Nephron progenitor cell (in vitro differentiated cells): ENCODE results near the gene RBM19.
A peak's percentile ranks its signal among the peaks of the same experiment; 100 is the strongest.

ENCODE experiments used
- DNase-seq: peaks from one replicate; pipeline ENCODE4 v3.0.0; 2021
- H3K27ac Mint-ChIP-seq: 2 replicates; pipeline ENCODE4 v1.8.0; 2021; ENCODE audit warnings: mild to moderate bottlenecking, moderate library complexity, mixed read lengths
- H3K27me3 Mint-ChIP-seq: 2 replicates; pipeline ENCODE4 v1.8.0; 2021; ENCODE audit warnings: mild to moderate bottlenecking, low read depth, mixed read lengths; ENCODE audit not compliant: poor library complexity
- H3K36me3 Mint-ChIP-seq: 2 replicates; pipeline ENCODE4 v1.8.0; 2021; ENCODE audit warnings: low read depth, mixed read lengths
- H3K4me1 Mint-ChIP-seq: 2 replicates; pipeline ENCODE4 v1.8.0; 2021; ENCODE audit warnings: mixed read lengths
- H3K4me3 Mint-ChIP-seq: 2 replicates; pipeline ENCODE4 v1.8.0; 2021; ENCODE audit warnings: mild to moderate bottlenecking, moderate library complexity, mixed read lengths
- H3K9me3 Mint-ChIP-seq: 2 replicates; pipeline ENCODE4 v1.8.0; 2021; ENCODE audit warnings: mild to moderate bottlenecking, moderate library complexity, mixed read lengths
- TF ChIP-seq, protein P1 (sequence below): fragments of 200-600 bp; sonication (generic); IDR thresholded peaks from 2 replicates; pipeline ENCODE4 v1.5.0; 2021; ENCODE audit warnings: antibody characterized with exemption

Gene RBM19

DNA sequence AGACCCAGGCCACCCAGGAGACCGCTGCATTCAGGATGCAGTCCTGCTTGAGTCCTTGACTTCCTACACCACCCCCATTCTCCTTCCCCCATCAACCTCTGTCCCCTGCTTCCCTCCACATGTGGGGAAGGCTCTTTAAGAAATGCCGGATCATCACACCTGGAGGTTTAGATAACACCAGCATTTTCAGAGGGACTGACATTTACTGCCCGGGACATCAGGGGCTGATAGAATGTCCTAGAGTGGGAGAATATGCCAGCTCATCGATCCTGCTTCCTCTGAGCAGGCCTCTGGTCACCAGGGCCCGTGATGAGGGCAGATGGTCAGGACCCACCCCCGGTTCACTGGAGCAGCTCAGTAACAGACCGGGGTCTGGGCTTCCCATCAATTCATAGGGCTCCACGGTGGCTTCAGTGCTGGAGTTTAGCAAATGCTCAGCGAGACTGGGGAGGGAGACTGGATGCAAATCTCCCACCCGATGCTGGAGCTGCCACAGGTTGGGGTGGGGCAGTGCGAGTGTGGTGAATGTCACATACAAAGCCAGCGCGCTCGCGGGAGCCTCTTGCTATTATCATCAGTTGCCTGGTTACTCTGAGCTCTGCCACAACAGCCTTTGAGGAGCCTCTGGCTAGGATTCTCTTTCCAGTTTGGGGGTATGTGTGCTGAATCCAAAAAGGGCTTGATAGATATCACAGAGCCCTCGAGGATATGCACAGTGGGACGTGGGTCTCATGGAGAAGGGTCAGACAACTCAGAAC, 111.6 kb downstream of the RBM19 start:
- Mint-ChIP-seq H3K27me3 (peaks cover 8% of the 10 kb centered on the region), H3K36me3 (no peaks in the 10 kb centered on the region), H3K27ac (no peak overlapping the region), H3K4me1 (peaks cover 81% of the 10 kb centered on the region), H3K4me3 (no peak overlapping the region), H3K9me3 (no peaks in the 10 kb centered on the region)
- TF ChIP-seq, protein P1, sequence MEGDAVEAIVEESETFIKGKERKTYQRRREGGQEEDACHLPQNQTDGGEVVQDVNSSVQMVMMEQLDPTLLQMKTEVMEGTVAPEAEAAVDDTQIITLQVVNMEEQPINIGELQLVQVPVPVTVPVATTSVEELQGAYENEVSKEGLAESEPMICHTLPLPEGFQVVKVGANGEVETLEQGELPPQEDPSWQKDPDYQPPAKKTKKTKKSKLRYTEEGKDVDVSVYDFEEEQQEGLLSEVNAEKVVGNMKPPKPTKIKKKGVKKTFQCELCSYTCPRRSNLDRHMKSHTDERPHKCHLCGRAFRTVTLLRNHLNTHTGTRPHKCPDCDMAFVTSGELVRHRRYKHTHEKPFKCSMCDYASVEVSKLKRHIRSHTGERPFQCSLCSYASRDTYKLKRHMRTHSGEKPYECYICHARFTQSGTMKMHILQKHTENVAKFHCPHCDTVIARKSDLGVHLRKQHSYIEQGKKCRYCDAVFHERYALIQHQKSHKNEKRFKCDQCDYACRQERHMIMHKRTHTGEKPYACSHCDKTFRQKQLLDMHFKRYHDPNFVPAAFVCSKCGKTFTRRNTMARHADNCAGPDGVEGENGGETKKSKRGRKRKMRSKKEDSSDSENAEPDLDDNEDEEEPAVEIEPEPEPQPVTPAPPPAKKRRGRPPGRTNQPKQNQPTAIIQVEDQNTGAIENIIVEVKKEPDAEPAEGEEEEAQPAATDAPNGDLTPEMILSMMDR: no peak
- no peak for DNase-seq

DNA sequence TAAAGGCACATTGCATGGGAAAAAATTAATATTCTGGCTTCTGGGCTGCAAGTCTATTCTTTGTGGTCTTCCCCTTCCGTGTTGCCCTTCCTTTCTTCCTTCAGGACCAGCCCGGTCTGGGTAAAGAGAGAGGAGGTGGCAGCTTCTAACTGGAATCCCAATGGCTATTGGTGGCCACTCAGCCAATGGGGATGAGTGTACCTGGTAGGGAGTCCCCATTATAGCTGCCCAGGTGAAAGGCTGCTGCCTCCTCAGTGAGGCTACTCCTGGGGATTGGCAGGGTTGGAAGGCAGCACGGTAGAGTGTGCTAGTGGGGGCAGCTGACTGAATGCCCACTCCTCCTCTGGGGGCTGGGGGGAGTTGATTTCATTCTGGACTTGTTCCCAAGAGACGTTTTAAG, 112.6 kb downstream of the RBM19 start:
- Mint-ChIP-seq H3K4me1 (peaks cover 81% of the 10 kb centered on the region), H3K36me3 (no peaks in the 10 kb centered on the region)
- TF ChIP-seq, protein P1: no peak

DNA sequence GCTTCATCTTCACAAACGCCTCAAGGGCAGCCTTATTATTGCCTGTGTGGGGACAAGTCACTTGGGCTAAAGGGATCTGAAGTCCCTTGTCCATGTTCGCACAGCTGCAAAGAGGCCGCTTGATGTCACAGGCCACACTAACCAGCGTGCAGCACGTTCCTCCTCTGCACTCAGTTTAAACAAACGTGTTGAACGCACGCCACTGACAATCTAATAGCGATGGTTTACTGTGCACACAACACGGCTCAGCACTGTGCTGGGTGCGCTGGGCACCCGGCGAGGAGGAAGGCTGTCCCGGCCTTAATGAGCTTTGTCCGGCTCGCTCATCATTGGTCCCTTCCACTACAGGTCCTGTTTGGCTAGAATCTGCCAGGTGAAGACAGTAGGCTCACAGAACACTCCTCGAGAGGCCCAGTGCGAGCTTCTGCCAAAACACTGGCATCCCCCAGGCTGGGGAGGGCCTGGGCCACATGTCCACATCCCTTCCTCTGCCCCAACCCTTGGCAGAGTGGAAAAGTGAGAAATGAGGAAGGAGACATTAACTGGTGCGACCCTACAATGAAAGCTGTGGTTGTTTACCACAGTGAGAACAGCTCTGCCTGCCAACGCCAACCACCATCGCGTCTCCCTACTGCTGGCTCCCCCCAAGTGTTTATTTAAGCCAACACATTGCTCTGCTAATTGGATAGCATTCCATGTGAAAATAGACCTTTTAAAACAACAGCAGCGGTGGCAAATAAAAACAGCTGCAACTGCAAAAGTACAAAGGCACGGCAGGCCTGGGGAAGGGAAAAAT, 113.2 kb downstream of the RBM19 start:
- Mint-ChIP-seq H3K27ac (no peak overlapping the region), H3K9me3 (no peaks in the 10 kb centered on the region), H3K27me3 (peaks cover 4% of the 10 kb centered on the region), H3K4me1 (peaks cover 82% of the 10 kb centered on the region), H3K4me3 (no peak overlapping the region), H3K36me3 (no peaks in the 10 kb centered on the region)
- TF ChIP-seq, protein P1: no peak
- DNase-seq: no peak

More for the DNA sequence above, 112.6 kb downstream of the RBM19 start:
- H3K27me3 Mint-ChIP-seq: peaks cover 6% of the 10 kb centered on the region
- no peaks in the 10 kb centered on the region for H3K9me3 Mint-ChIP-seq
- no peak overlapping the region for H3K27ac Mint-ChIP-seq
- no peak overlapping the region for H3K4me3 Mint-ChIP-seq
- DNase-seq: no peak

DNA sequence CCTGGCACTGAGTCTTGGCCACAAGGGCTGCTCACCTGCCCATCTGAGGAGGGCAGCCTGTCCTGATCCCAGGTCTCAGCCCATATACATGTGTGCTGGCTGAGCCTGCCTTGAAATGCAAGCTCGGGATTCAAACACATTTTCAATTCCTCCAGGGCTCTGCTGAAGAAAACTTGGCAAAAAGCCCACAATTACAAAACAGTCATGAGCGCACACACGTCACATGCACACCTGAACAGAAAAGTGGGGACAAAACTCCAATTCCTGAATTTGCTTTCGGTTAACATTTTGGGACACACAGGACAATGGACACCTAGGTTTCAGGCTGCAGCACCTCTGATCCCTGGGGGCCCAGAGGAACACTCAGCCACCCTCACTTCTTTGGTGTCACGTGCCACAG, 113.9 kb downstream of the RBM19 start:
- no peaks in the 10 kb centered on the region for H3K9me3 Mint-ChIP-seq
- H3K4me3 Mint-ChIP-seq: no peak overlapping the region
- no peak overlapping the region for H3K27ac Mint-ChIP-seq
- peaks cover 8% of the 10 kb centered on the region for H3K27me3 Mint-ChIP-seq
- H3K36me3 Mint-ChIP-seq: no peaks in the 10 kb centered on the region
- TF ChIP-seq, protein P1: no peak
- no peak for DNase-seq
- H3K4me1 Mint-ChIP-seq: peaks cover 89% of the 10 kb centered on the region

DNA sequence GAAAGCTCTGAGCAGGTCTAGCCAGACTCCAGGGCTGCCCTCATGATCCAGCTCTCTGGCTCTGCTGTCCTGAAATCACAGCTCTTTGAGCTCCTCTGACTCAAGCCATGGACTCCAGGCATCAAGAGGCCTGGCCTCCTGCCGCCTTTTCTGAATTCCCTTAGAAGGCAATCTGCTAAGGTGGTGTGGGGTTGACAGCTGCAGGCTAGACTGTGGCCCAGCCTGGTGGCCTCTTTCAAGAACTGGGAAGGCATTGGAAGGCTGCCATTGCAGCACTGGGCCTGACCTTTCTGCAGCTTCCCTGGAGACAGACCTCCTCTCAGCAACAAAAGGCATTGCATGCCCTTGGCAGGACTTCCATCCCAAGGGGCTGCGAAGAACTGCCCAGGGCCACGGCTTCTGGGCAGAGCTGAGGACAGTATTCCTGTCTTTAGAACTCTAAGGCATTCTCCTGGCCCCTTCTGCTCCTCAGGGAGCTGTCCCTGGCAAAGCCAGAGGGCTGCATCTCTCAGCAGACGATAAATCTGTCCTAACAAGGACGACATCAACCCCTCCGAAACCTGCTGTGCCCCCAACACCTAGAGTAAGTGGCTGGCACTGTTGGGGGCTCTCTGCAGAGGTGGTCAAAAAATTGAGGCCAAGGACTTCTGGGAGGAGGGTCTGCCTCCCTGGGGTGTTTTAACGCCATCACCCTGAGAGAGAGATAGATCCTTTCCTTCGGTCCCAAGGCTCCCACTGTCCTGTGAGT, 115.6 kb downstream of the RBM19 start:
- no peak for DNase-seq
- H3K27ac Mint-ChIP-seq: no peak overlapping the region
- no peaks in the 10 kb centered on the region for H3K36me3 Mint-ChIP-seq
- H3K9me3 Mint-ChIP-seq: no peaks in the 10 kb centered on the region
- peaks cover 8% of the 10 kb centered on the region for H3K27me3 Mint-ChIP-seq
- TF ChIP-seq, protein P1: no peak
- peaks cover 89% of the 10 kb centered on the region for H3K4me1 Mint-ChIP-seq
- H3K4me3 Mint-ChIP-seq: peak overlapping the region; percentile 44
